ENCODE measurements around the gene FAM193A.
"Not testable (repeated sequence)": the region's sequence is repeated elsewhere in the genome, so short reads cannot be mapped to it uniquely, and the experiment has no call there.

The FAM193A gene

DNA sequence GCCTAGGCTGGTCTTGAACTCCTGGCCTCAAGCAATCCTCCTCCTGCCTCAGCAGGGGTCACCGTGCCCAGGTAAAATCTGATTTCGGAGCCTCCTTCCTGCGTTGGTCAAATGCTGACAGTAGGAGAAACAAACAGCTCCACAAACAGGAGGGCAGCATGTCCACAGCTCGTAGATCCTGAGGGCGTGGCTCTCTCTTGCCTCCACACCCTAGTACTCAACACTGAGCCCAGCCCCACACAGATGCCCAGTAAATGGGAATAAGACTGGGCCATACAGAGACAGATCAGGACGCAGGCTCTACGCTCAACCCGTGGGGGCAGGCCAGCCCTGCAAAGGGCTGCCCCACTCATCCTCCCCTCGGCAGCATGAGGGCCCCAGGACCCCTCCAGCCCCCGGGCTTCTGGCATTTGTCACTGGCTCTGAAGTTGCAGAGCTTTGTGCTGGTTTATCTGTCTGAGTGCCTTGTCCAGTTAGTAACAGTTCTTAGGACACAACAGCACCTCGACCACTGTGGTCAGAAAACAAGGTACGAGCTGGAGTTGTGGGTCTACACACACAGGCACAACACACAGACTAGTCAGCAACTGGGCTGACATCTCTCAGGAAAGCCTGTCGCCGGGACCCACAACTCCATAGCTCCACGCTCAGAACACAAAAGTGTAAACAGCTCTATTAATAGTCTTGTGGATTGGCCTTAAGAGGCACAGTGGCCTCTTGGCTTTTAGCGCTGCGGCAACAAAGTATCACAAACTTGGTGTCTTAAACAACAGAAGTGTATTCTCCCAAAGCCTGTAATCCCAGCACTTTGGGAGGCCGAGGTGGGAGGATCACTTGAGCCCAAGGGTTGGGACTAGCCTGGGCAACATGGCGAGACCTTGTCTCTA, 214.5 kb downstream of the FAM193A start:
- DNase-seq (ENCODE audit: low spot score) = no peak

DNA sequence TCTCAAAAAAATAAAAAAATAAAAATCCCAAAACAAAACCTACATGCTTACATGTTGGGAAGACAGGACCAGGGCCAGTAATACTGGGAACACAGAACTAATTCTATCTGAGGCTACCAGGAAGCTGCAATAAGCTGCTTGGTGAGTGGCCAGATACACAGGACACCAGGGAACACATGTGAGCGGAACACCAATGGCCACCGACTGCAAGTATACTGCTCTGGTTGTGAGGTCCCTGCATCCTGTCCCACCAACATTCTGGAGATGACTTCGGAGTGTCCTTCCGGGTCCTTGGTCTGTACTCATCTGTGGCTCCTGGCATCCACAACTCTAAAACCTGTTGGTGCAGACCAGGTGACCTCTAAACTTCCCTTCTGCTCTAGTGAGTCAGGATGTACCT, 217.0 kb downstream of the FAM193A start:
- DNase-seq (ENCODE audit: low spot score) = no peak

DNA sequence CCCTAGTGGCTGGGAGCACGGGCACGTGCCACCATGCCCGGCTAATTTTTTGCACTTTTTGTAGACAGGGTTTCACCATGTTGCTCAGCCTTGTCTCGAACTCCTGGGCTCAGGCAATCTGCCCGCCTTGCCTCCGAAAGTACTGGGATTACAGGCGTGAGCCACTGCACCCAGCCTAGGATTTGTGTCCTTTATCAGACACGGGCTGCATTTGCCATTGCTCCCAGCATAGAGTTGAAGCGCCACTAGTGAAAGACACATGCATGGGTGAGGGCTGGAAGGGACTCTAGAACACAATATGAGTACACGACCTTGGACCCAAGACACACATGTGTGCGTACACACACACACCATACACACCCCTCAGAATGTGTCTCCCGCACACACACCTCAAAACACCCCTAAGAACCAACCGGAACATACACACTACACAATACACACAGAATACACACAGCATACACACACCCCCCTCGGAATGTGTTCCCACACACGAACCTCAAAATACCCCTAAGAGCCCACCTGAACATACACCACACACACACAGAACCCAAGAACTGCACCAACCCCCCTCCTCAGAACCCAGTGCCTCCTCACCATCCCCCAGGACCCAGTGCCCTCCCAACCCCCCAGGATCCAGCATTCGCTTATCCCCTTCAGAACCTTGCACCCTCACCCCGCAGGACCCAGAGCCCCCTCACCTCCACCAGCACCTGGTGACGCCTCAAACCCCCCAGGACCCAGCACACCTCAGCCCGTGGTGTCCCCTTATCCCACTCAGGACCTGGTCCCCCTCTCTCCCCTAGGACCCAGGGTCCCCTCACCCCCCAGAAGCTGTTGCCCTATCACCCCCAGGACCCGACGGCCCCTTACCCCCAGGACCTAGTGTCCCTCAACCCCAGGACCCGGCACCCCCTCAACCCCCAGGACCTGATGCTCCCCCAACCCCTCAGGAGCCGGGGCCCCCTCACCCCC, 218.7 kb downstream of the FAM193A start:
- no peak for DNase-seq (ENCODE audit: low spot score)

DNA sequence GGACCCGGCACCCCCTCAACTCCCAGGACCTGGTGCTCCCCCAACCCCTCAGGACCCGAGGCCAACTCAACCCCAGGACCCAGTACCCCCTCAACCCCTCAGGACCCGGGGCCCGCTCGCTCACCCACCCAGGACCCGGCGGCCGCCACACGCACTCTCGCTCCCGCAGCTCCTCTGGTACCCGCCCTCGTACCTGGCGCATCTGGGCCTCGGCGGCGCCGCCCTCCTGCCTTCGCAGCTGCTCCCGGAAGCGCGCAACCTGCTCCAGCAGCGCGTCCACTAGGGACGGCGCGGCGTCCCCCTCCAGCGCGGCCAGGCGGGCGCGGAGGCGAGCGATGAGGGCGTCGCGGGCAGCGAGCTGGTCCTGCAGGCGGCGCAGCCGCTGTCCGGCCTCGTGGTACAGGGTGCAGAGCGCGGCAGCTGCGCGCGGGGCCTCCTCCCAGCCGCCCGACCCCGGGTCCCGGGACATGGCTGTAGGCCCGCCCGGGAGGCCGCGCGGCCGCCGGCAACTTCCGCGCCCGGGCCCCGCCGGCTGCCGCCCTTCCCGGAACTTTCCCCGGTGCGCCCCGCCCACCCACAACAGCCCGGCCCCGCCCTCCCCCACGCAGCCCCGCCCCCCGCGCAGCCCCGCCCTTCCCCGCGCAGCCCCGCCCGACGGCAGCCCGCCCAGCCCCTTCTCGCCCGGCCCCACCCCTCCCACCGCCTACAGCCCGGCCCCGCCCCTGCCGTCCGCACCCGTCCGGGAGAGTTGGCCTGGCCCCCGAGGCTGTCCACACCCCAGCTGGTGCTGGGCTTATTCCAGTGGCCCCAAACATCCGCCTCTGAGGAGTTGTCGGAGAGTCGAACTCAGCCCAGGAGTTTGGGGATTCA, 219.6 kb downstream of the FAM193A start, which contains the start of gene TNIP2:
TNIP2 (minus strand) TSS at position 516 of the 870 bp plus-strand sequence; CDS start at position 469, 47 bp downstream.
- peak; percentile 74 for DNase-seq (ENCODE audit: low spot score)

DNA sequence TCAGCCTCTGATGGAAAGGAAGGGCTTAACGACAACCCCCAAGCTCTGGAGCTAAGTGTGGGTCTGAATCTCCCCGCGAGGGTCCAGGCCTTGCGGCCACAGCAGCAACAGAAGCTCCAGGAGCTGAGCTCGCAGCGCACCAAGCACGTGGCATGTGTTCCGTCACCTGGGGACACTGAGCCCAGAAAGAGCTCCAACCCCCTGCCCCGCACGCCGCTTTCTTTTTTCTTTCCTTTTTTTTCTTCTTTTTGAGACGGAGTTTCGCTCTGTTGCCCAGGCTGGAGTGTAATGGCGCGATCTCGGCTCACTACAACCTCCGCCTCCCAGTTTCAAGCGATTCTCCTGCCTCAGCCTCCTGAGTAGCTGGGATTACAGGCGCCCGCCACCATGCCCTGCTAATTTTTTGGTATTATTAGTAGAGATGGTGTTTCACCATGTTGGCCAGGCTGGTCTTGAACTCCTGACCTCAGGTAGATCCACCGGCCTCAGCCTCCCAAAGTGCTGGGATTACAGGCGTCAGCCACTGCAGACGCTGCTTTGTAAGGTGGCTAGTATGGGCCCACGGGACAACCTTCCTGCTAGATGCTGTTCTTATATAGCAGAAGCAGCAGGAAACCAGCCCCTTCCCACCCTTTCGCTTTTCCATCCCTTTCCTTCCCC, 220.4 kb downstream of the FAM193A start:
- no peak for DNase-seq (ENCODE audit: low spot score)

DNA sequence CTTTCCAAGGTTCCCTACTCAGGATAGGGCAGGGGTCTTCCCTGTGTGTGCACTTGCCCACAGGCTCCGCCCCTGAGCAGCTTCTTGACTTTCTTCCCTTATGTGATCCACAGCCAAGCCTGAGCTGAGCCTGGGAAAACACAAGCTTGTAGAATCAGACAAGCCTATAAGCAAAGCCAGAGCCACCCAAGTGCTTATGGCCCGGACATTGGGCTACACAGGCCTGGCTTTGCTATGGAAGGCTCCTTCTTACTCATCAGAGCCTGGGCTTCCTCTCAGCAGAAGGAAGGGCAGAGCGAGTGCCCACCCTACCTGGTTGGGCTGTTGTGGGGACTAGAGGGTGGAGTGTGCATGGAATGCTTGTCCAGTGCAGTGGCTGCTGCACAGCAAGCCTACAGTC, 221.0 kb downstream of the FAM193A start:
- DNase-seq (ENCODE audit: low spot score) = no peak

DNA sequence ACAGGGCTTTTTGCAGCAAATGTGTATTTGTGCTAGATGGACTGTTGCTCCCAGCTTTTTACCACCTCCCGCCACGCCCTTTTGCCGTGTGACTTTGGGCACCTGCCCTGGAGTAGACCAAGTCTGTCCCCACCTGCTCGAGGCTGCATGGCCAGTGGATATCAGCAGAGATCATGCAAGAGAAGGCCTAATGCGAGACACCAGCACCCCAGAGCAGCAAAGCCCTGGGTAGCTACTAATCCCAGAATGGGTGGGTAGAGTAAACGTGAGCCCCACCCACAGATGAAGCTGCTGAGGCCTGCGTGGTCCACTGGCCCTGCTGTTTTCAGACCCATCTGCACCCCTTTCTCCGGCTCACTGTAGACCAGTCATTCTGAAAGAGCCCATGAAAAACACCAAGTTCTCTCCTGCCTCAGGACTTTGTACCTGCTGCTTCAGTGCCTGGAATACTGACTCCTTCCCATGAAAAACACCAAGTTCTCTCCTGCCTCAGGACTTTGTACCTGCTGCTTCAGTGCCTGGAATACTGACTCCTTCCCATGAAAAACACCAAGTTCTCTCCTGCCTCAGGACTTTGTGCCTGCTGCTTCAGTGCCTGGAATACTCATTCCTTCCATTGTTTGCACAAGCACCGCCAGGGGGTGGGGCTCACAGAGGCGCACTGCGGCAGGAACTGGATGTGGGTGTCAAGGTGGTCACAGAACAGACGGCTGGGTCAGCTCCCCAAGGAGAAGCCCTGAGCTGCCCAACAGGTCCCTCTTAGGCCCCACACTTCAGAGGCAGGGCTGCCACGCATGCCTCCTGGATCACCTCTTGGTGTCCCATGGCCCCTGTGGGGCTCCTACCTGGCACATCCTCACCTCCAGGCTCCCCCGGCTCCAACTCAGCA, 224.8 kb downstream of the FAM193A start:
- no peak for DNase-seq (ENCODE audit: low spot score)

DNA sequence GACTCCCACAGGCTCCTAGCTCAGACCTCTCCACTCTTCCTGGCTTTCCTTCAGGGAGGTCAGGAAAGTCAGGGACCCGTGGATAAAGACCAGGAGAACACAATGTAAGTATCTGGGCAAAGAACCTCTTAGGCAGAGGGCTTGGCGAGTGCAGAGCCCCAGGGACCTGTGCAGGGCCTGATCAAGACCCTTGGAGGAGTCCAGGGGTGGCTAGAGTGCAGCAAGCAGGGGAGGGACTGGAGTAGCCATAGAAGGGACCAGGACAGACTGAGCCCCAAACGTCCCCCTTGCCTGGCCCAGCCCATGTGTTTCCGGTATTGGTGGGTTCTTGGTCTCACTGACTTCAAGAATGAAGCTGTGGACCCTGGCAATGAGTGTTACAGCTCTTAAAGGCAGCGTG, 225.6 kb downstream of the FAM193A start:
- DNase-seq (ENCODE audit: low spot score) = no peak

DNA sequence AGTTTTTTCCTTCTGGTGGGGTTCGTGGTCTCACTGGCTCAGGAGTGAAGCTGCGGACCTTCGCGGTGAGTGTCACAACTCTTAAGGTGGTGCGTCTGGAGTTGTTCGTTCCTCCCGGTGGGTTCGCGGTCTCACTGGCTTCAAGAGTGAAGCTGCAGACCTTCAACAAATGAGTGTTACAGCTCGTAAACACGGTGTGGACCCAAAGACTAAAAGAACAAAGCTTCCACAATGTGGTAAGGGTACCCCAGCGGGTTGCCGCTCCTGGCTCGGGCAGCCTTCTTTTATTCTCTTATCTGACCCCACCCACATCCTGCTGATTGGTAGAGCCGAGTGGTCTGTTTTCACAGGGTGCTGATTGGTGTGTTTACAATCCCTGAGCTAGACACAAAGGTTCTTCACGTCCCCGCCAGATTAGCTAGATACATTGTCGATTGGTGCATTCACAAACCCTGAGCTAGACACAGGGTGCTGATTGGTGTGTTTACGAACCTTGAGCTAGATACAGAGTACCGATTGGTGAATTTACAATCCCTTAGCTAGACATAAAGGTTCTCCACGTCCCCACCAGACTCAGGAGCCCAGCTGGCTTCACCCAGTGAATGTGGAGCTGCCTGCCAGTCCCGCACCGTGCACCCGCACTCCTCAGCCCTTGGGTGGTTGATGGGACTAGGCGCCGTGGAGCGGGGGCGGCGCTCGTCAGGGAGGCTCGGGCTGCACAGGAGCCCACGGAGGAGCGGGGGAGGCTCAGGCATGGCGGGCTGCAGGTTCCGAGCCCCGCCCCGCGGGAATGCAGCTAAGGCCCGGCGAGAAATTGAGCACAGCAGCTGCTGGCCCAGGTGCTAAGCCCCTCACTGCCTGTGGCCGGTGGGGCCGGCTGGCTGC, 226.3 kb downstream of the FAM193A start:
- DNase-seq (ENCODE audit: low spot score) = not testable (repeated sequence)

DNA sequence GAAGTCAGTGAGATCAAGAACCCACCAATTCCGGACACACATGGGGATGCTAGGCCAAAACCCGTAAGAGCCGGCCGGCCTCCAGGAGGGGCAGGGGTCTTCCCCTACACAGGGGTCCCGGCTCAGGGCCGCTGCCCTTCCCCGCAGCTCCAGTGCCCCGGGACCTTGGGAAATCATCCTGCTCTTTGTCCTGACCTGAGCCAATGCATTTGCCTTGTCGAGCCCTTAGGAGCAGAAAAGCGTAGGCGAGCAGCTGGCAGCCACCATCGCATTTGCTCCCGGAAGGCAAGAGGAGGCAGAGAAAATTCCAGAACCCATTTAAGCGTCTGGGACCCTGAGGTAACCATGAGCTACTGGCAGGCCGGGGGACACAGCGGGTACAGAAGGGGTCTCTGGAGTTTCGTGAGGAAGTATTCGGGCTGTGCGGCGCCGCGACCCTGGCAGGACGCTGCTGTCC, 227.1 kb downstream of the FAM193A start:
- no peak for DNase-seq (ENCODE audit: low spot score)

DNA sequence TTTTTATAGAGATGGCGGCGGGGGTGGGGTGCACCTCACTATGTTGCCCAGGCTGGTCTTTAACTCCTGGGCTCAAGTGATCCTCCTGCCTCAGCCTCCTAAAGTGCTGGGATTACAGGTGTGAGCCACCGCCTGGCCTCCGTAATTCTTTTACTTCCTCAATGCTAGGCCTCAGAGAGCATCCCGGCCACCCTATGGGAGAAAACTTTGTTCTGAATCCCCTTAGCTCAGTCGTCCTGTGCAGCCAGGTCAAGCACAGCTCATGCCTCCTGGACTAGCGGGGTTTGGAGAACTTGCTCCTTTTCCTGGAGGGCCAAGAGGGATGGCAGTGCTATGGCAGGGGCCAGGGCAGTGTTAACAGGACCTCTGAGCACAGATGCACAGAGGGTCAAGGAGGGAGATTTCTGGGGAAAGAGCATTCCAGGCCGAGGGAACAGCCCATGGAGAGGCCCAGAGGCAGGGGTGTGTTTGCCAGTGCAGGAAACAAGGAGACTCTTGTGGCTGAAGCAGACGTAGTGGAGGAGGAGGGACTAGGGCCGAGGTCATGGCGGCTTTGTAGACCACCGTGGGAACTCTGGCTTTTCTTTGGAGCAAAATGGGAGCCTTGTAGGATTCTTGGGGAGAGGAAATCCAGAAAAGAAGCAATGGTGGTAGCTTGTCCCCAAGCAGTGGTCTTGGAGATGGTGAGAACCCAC, 229.5 kb downstream of the FAM193A start:
- DNase-seq (ENCODE audit: low spot score) = no peak

DNA sequence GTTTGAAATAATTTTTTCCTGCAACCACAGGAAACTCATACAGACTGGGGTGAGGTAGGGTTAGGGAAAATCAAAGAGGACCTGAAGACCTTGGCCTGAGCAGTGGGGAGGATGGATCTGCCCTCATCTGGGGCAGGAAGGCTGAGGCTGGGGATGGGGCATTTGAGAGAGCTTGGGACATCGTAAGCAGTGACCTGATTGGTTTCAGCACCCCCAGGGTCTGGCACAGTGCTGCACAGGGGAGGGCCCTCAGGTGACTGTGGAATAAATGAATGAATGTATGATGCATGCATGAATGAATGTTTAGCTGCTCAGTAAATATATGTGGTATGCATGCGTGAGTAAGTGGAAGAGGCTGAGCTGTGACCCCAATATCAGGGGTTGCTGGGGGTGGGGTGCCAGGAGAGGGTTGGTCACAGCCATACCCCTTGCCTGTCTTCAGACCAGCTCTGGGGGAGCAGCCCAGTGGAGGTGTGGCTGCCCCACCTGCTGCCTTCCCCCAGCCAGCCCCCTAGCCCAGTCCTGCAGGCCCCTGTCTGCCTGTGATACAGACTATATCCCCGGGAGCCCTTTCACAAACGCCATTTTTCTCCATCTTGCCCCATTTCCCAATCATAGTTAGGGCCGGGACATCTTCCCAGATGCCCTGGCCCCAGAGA, 230.7 kb downstream of the FAM193A start:
- no peak for DNase-seq (ENCODE audit: low spot score)

DNA sequence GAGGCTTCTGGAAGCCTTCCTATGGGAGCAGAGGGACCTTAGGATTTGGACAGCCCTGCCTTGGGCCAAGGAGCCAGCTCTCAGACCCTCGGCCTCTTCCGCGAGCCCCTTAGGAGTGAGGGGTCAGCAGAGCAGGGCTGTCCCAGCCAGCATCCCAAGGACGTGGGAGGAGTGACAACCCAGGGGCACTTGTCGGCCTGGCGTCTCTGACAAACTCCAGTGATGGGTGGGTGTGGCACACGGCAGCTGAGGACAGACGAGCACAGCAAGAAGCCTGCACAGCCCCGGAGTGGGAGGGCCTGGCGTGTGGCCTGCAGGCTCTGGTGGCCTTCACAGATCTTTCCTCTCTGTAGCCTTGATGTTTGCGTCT, 231.2 kb downstream of the FAM193A start:
- DNase-seq (ENCODE audit: low spot score) = no peak

DNA sequence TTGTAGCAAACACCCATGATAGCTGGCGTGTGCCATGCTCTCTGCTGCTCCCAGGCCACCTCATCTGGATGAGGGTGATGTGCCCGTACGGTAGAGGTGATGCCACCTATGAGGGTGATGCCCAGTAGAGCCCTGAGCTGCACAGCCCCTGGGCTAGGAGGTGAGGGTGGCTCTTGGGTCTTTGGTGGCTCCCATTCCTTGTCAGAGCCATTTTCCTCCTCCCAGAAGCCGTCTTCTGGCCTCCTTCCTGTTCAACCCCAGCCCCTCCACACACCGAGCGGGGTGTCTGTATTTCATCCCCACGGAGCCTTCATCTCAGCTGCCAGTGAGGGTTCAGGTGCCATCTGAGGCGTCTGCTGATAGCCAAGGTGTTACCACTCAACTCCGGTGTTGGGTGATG, 231.7 kb downstream of the FAM193A start:
- no peak for DNase-seq (ENCODE audit: low spot score)

DNA sequence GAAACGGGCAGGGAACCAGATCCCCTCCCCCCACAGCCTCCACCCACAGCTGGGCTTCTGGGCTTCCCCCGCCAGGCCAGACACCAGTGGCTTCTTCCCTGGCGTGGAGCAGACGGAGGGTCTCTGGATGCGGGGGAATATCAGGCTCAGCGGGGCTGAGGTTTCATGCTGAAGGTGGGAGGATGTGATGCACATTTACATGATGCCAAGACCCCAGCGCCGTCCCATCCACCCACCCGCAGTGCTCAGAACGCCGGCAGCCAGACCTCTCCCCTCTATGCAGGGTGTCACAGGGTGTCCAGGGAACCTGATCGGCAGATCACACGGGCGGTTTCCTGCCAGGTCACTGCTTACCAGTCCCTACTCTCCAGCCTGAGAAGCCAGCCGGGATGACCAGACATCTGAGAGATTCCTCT, 232.5 kb downstream of the FAM193A start:
- DNase-seq (ENCODE audit: low spot score) = no peak

DNA sequence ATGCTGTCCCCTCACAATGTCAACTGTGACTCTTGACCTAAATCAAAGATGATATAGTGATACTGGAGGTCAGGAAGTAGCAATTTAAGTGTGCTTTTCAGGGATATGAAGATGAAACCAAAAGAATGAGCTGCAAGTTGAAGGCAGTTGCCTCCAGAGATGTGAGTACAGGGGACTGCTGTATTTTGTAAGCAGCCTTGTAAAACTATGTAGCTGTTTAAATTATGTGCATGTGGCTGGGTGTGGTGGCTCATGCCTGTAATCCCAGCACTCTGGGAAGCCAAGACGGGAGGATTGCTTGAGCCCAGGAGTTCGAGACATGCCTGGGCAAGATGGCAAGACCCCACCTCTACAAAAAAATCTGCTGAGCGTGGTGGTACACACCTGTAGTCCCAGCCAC, 234.8 kb downstream of the FAM193A start:
- no peak for DNase-seq (ENCODE audit: low spot score)

DNA sequence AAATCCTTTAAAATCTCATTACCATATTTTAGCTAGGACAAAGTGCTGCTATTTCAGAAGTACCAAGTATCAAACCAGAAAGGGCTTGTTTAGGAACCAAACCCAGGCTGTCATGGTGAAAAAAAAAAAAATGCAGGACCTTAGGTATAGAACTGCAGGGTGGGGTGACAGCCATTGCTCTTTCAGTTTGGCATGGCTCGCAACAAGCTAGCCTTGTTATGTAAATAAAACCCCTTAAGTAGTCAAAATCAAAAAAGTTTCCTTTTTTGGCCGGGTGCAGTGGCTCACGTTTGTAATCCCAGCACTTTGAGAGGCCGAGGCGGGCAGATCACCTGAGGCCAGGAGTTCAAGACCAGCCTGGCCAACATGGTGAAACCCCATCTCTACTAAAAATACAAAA, 244.2 kb downstream of the FAM193A start:
- not testable (repeated sequence) for DNase-seq (ENCODE audit: low spot score)

DNA sequence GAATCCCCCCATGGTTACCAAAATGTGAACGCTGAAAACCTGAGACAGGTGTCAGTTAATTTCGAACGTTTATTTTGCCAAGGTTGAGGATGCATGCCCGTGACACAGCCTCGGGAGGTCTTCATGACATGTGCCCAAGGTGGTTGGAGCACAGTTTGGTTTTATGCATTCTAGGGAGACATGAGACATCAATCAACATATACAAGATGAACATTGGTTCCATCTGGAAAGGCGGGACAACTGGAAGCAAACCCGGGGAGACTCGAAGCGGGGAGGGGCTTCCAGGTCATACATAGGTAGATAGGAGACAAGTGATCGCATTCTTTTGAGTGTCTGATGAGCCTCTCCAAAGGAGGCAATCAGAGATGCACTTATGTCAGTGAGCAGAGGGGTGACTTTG, 245.5 kb downstream of the FAM193A start:
- DNase-seq (ENCODE audit: low spot score) = no peak
